Colonic mucosa (tissue), 4 donors: ENCODE data around the gene AKT2. TPM values are rescaled to one million over a fixed set of nuclear protein-coding genes. Genes with fewer than 3 reads are reported as not detected.

Experiments
- DNase-seq: peaks from one replicate; pipeline ENCODE4 v3.0.0-alpha.2; 2020
- H3K27ac ChIP-seq: fragments of 200-600 bp; one replicate; pipeline ENCODE4 v1.8.0; 2021
- H3K27me3 ChIP-seq: fragments of 200-600 bp; one replicate; pipeline ENCODE4 v1.8.0; 2021
- H3K36me3 ChIP-seq: fragments of 200-600 bp; one replicate; pipeline ENCODE4 v1.8.0; 2021
- H3K4me1 ChIP-seq: fragments of 200-600 bp; one replicate; pipeline ENCODE4 v1.8.0; 2021; ENCODE audit warnings: mild to moderate bottlenecking
- H3K4me3 ChIP-seq: fragments of 200-600 bp; one replicate; pipeline ENCODE4 v1.8.0; 2021
- H3K9ac ChIP-seq, 2 donors: one replicate each; pipeline ENCODE4 v1.7.0; 2013; ENCODE audit warnings: control low read depth in 2 of 2, low read depth in 2 of 2, low read length in 2 of 2
- H3K9me3 ChIP-seq: fragments of 200-600 bp; one replicate; pipeline ENCODE4 v1.8.0; 2021
- CTCF ChIP-seq: fragments of 200-600 bp; IDR thresholded peaks from one replicate; pipeline ENCODE4 v1.8.0; 2022; ENCODE audit warnings: antibody characterized with exemption, mild to moderate bottlenecking
- intact Hi-C: fragments of 100-400 bp; cut with DNase I; formaldehyde crosslinking; loops from one replicate; pipeline ENCODE4 v1.14.1; 2022
- total RNA-seq, 2 donors: library from RNA; stranded (reverse); fragmentation: NEBNext Ultra II Directional in 1 of 2; extraction: Animal tissue kit (Norgen Biotek cat#: 25700) in 1 of 2; gene quantifications; one replicate each; pipeline ENCODE4 v1.2.1, GENCODE V29; 2021
- donor health status: healthy.
- donor health status: DM: no; HTN: no; CAD: no.
- donor health status: DM: no; HTN: no; CAD: no.

Gene AKT2
- total RNA-seq, 2 donors from 2014 or later, result 95.4 to 119 TPM

- Histone ChIP-seq H3K9me3 (no peaks in the 10 kb centered on the region), H3K27me3 (no peaks in the 10 kb centered on the region), H3K36me3 (peaks cover 3% of the 10 kb centered on the region), H3K27ac (no peak overlapping the region), H3K4me3 (no peak overlapping the region), H3K9ac (no peak overlapping the region), H3K4me1 (no peaks in the 10 kb centered on the region)
- no peak for DNase-seq
- intact Hi-C loops, result no loop called here
- TF ChIP-seq CTCF, result no peak
Observed at GRCh38 chr19:40233811-40234389, 51.2 kb downstream of the AKT2 start.

GRCh38 chr19:40232949-40233810 lies 52.0 kb downstream of the AKT2 start:
- Histone ChIP-seq H3K36me3 (peaks cover under 1% of the 10 kb centered on the region), H3K9me3 (no peaks in the 10 kb centered on the region), H3K4me1 (no peaks in the 10 kb centered on the region), H3K27me3 (no peaks in the 10 kb centered on the region), H3K4me3 (no peak overlapping the region), H3K9ac (no peak overlapping the region), H3K27ac (no peak overlapping the region)
- no peak for DNase-seq
- intact Hi-C loops, result no loop called here
- TF ChIP-seq CTCF, result no peak

DNA sequence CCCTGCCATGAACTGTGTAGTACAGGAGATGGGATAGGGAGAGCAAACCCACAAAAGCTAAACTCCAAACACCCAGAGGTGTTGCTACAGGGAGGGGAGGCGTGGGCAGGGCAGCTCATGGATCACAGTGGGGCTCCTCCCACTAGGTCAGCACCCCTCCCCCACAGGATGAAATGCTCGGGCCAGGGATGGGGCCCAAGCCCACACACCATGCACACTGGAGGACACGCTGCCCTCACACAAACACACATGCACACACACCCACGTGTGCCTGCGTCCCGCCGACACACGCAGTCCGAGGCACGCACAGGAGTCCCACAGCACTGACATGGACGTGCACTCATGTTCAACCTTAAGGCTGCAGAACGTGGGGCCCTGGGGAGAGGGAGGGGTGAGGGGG lies 52.7 kb downstream of the AKT2 start:
- H3K4me1 ChIP-seq, result no peaks in the 10 kb centered on the region

DNA sequence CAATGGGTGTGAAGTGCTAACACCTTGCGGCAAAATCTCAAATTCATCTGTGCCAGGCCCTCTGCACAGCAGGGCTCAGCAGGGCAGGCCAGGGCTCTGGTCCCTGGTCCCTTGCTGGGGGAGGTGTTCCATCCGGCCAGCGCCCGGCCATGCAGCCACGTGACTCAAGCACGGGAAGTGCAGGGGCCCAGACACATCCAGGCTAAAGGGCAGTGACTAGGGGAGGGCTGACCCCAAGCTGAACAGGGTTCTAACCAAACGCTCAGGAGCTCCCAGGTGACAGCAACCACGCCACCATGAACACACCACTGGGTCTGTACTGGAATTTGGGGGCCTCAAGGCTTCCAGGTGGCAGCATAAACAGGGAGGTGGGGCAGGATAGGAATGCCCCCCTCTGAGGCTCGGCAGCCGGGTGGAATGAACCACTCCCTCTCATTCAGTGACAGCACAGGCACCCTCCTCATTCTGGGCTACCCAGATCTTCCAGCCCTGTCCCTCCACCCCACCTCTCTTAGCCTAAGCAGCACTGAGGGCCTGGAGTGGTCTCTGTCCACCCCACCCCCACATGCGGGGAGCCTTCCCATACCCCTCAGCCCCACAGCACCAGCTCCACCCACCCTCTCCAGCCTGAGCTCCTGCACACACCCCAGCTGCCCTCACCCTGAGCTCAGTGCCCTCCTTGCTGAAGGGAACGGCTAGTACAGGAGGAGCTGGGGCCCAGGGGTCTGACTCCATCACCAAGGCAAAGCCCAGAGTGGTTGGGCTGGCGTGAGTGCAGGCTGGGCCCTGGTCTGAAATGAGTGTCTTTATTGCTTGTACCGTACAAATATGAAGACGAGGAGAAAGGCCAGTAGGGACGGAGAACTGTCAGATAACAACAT lies 53.4 kb downstream of the AKT2 start:
- H3K9me3 ChIP-seq, result no peaks in the 10 kb centered on the region
- H3K36me3 ChIP-seq, result no peaks in the 10 kb centered on the region
- peaks cover 3% of the 10 kb centered on the region for H3K4me1 ChIP-seq
- intact Hi-C loops, result no loop called here
- no peak for TF ChIP-seq CTCF
- peaks cover 12% of the 10 kb centered on the region for H3K27me3 ChIP-seq
- H3K9ac ChIP-seq, result no peak overlapping the region
- no peak overlapping the region for H3K27ac ChIP-seq
- no peak for DNase-seq
- H3K4me3 ChIP-seq, result no peak overlapping the region

More for the DNA sequence above, 52.7 kb downstream of the AKT2 start:
- H3K36me3 ChIP-seq, result no peaks in the 10 kb centered on the region
- peaks cover 5% of the 10 kb centered on the region for H3K27me3 ChIP-seq
- TF ChIP-seq CTCF, result no peak
- no peak overlapping the region for H3K9ac ChIP-seq
- intact Hi-C loops, result no loop called here
- no peaks in the 10 kb centered on the region for H3K9me3 ChIP-seq
- no peak overlapping the region for H3K27ac ChIP-seq
- no peak overlapping the region for H3K4me3 ChIP-seq
- DNase-seq, result no peak

DNA sequence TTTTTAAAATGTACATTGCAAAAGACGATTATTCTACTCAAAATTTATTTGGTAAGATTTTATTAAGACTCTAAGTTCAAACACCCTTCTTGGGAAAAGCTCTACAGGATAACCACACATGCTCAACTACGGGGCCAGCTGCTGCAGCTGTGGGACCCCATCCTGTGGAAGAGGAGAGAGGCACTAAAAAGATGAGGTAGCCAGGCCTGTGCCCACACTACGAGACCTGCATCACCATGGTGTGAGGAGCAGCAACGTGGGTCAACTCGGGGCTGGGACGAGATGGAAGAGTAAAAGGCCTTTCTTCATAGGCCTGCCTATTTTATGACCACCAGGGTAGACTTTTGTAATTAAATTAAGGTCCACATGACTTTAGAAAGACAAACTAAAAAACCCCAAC lies 54.1 kb downstream of the AKT2 start:
- no peak for TF ChIP-seq CTCF
- no peak overlapping the region for H3K27ac ChIP-seq

More for the DNA sequence above, 54.1 kb downstream of the AKT2 start:
- no peak for DNase-seq
- Histone ChIP-seq H3K9ac (no peak overlapping the region), H3K4me1 (peaks cover 10% of the 10 kb centered on the region), H3K9me3 (no peaks in the 10 kb centered on the region), H3K27me3 (peaks cover 19% of the 10 kb centered on the region), H3K4me3 (no peak overlapping the region), H3K36me3 (no peaks in the 10 kb centered on the region)
- intact Hi-C loops, result no loop called here
